Measurements from ENCODE around the gene CC2D2A.

- TF ChIP-seq, protein P1, sequence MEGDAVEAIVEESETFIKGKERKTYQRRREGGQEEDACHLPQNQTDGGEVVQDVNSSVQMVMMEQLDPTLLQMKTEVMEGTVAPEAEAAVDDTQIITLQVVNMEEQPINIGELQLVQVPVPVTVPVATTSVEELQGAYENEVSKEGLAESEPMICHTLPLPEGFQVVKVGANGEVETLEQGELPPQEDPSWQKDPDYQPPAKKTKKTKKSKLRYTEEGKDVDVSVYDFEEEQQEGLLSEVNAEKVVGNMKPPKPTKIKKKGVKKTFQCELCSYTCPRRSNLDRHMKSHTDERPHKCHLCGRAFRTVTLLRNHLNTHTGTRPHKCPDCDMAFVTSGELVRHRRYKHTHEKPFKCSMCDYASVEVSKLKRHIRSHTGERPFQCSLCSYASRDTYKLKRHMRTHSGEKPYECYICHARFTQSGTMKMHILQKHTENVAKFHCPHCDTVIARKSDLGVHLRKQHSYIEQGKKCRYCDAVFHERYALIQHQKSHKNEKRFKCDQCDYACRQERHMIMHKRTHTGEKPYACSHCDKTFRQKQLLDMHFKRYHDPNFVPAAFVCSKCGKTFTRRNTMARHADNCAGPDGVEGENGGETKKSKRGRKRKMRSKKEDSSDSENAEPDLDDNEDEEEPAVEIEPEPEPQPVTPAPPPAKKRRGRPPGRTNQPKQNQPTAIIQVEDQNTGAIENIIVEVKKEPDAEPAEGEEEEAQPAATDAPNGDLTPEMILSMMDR (IDR thresholded peaks at IDR 0.05 in 8 of 11, conservative IDR thresholded peaks at IDR 0.05 in 3 of 11): no peak
- TF ChIP-seq POLR2A (IDR thresholded peaks at IDR 0.05): no peak
- no peak for TF ChIP-seq POLR2AphosphoS5 (IDR thresholded peaks at IDR 0.05)
Measured at GRCh38 chr4:15544248-15544729, 74.6 kb downstream of the CC2D2A start.
